ENCODE data around the gene FSTL5.

DNA sequence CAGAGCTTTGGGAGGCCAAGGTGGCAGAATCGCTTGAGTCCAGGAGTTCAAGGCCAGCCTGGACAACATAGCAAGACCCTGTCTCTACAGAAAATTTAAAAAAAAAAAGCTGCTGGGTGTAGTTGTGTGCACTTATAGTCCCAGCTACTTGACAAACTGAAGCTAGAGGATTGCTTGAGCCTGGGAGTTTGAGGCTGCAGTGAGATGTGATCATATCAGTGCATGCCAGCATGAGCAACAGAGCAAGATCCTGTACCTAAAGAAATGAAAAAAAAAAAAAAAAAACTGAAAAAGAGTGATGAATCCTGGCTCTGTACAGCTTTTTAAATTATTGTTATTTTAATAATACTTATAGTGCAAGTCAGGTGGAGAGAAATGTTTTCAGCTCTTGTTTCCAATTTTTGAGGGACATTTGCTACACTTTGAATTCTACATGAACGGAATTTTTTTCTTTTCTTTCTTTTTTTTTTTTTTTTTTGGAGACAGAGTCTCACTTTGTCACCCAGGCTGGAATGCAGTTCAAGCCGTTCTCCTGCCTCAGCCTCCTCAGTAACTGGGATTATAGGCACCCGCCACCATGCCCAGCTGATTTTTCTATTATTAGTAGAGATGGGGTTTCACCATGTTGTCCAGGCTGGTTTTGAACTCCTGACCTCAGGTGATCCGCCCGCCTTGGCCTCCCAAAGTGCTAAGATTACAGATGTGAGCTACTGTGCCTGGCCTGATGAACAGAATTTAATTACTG lies 215.6 kb downstream of the FSTL5 start:
- no peak for TF ChIP-seq FOXK2 (IDR thresholded peaks at IDR 0.05)
- no peak for TF ChIP-seq ELF4 (IDR thresholded peaks at IDR 0.05)
- no peak for TF ChIP-seq BHLHE40 (IDR thresholded peaks at IDR 0.05; ENCODE audit: borderline replicate concordance)
- no peak for TF ChIP-seq HDGF (IDR thresholded peaks at IDR 0.05; ENCODE audit: borderline replicate concordance)
- no peak for TF ChIP-seq FOXM1 (IDR thresholded peaks at IDR 0.05; ENCODE audit: borderline replicate concordance)
